Gastroesophageal sphincter (tissue), 3 donors: Measurements from ENCODE around the gene NTN5.

Experiments
- CTCF ChIP-seq, 4 experiments: fragments of 200-600 bp in 2 of 4; fragments of 450-650 bp in 2 of 4; sonication (generic) in 1 of 4; IDR thresholded peaks; one replicate each; pipeline ENCODE4 v1.5.1; 2017 to 2019; ENCODE audit warnings: antibody characterized with exemption in 4 of 4, mild to moderate bottlenecking in 2 of 4, moderate library complexity in 2 of 4
- EP300 ChIP-seq: sonication (generic); formaldehyde crosslinking; IDR thresholded peaks from one replicate; pipeline ENCODE4 v1.6.1; 2017; ENCODE audit warnings: antibody characterized with exemption, mild to moderate bottlenecking
- POLR2A ChIP-seq, 2 donors: fragments of 450-650 bp; IDR thresholded peaks; one replicate each; pipeline ENCODE4 v1.6.1; 2017; ENCODE audit warnings: antibody characterized with exemption in 2 of 2, mild to moderate bottlenecking in 2 of 2, moderate library complexity in 1 of 2
- POLR2AphosphoS5 ChIP-seq: sonication (generic); formaldehyde crosslinking; IDR thresholded peaks from one replicate; pipeline ENCODE4 v1.6.1; 2017; ENCODE audit warnings: antibody characterized with exemption

DNA sequence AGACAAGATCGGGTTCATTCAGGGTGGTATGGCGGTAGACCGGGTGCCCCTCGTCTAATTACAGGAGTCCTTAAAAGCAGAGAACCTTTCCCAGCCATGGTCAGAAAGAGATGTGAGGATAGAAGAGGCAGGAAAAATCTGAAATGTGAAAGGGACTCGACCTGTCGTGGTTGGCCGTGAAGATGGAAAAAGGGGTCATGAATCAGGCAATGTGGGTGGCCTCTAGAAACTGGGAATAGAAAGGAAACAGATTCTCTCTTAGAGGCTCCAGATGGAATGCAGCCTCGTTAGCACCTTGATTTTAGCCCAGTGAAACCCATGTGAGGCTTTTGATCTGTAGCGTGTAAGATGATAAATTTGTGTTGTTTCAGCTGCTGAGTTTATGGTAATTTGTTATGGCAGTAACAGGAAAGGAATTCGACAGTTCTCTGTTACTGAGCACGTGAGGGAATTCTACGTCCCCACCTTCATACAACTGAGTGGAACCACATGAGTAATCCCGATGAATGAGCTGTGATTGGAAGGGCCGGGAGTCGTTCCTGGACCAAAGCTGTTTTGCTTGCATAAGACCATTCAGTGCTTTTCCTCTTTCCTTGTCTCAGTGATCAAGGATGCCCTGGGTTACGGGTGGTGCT is 15.9 kb downstream of the NTN5 start:
- no peak for TF ChIP-seq POLR2A (IDR thresholded peaks at IDR 0.05)
- no peak for TF ChIP-seq CTCF (IDR thresholded peaks at IDR 0.05)
- TF ChIP-seq EP300: no peak
- no peak for TF ChIP-seq POLR2AphosphoS5
